Right renal cortex interstitium (tissue), 3 donors: ENCODE data around the gene ST6GAL1. TPM values are rescaled to one million over a fixed set of nuclear protein-coding genes. Genes with fewer than 3 reads are reported as not detected.

Experiments used
- DNase-seq, 3 donors: peaks; one replicate each; pipeline ENCODE4 v3.0.0-alpha.2; 2013; ENCODE audit warnings: low read depth in 3 of 3, low spot score in 2 of 3
- polyA plus RNA-seq, 3 donors: library from polyadenylated mRNA; unstranded; fragments of 120-200 nt; gene quantifications; one replicate each; pipeline ENCODE4 v1.2.1, GENCODE V29; 2013; ENCODE audit not compliant: insufficient read length in 3 of 3

The ST6GAL1 gene
- polyA plus RNA-seq, 3 donors, result 65.8 to 81.0 (median 72.8) TPM

DNA sequence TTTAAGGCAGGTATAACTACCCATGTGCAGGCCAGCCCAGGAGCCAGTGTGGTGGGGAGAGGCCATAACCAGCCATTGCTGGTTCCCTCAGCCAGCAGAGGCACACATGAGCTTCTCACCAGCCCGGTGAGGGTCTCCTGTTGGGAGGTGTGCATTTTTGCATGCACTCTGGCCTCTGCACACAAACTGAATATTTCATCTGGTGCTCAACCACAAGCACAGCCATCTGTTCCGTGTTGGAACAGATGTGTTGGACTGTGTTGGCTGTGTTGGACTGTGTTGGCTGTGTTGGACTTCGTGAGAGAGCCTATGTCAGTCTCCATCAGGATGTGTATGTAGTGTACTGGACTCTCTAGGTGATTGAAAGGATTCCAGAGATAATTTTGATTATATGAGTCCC is 141.8 kb downstream of the ST6GAL1 start:
- DNase-seq, result no peak

GRCh38 chr3:187072511-187072910 is 142.2 kb downstream of the ST6GAL1 start:
- DNase-seq, result no peak

GRCh38 chr3:187073581-187074098 is 143.3 kb downstream of the ST6GAL1 start:
- DNase-seq, result no peak

GRCh38 chr3:187074846-187075245 is 144.5 kb downstream of the ST6GAL1 start:
- DNase-seq, result no peak

GRCh38 chr3:187076297-187076696 is 146.0 kb downstream of the ST6GAL1 start:
- no peak for DNase-seq

DNA sequence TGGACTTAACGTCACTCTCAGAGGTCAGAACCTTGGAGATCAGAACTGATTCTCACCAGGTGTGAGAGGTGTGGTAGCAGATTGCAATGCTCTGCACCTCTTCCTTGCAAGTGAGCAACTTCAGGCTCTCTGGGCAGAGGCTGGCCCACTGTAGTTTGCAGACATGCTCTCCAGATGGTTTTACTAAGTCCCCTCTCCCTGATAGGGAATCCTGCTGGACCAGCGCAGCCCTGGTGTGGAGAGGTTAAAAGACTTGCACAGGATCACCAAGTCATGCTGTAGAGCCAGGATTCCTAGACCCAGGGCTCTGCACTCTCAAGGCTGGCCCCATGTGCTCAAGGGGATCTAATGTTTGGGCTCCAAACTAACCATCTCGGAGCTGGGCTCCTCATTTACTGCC is 146.8 kb downstream of the ST6GAL1 start:
- no peak for DNase-seq

DNA sequence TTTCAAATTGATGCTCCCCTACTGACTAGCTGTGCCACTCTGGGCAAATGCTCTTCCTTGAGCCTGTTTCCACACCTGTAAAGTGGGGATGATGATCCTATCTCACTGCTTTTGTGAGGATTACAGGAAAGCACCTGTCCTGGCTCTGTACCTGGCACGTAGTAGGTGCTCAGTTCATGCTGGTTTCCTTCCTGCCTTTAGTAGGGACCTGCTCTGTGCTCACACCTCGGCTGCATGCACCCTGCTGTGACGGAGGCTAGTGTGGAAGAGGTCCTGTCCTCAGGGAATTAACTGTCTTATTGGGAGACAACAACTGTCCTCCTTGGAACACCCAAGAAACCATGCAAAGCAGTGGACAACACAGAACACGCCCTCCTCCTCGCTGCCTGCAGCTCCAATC is 147.2 kb downstream of the ST6GAL1 start:
- DNase-seq, result no peak

DNA sequence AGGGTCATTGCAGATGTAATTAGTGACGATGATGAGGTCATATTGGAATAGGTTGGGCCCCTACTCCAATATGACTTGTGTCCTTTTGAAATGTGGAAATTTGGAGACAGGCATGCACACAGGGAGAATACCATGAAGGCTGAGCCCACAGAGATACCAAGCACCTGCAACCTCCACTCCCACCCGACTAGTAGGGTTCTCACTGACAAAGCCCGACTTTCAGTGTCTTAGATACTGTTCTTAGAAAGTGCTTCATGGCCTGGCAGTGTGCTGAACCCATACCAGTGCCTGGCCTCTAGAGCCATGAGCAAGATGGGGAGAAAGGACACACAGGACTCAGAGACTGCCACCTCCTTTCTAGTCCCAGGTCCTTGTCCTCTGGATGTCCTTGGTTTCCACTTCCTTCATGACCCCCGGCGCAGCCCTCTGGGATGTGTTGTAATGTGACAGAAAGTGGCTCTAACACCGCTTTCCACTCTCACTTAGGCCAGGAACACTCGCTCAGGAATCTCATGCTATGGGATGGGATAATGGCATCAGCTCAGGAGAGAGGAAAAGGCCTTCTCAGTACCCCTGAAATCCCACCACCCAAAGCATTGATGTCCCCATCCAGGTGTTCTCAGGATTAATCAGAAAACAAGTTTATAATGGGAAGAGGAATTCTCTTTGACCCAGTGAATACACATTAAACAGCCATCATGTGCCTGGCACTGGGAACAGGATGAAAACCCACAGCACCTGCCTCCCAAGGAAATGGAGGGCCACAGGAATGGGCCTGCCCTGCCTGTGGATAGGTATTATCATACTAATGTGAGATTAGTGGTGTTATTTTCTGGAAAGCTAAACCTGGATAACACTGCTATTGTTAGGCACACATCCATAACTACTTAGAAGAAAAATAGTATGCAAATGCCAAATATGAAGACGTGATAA is 149.0 kb downstream of the ST6GAL1 start:
- no peak for DNase-seq

GRCh38 chr3:187080799-187081450 is 150.6 kb downstream of the ST6GAL1 start:
- DNase-seq, result no peak

- DNase-seq, result no peak
Measured at GRCh38 chr3:187082758-187083375, 152.5 kb downstream of the ST6GAL1 start.

GRCh38 chr3:187084126-187084525 is 153.8 kb downstream of the ST6GAL1 start:
- no peak for DNase-seq

DNA sequence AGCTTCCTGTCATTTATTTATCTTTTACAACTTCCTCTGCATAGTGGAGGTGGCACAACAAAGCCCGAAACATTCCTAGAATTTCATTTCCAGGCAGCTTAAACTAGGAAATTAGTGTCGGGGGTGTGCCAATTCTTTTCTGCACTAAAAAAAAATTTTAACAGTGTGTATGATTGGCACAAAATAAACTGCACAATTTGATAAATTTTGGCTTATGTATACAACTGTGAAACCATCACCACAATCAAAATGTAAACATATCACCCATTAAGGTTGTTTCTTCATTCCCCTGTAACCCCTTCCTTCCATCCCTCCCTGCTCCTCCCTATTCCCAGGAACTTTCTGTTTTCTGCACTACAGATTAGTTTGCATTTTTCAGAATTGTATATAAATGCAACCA is 154.3 kb downstream of the ST6GAL1 start:
- no peak for DNase-seq

DNA sequence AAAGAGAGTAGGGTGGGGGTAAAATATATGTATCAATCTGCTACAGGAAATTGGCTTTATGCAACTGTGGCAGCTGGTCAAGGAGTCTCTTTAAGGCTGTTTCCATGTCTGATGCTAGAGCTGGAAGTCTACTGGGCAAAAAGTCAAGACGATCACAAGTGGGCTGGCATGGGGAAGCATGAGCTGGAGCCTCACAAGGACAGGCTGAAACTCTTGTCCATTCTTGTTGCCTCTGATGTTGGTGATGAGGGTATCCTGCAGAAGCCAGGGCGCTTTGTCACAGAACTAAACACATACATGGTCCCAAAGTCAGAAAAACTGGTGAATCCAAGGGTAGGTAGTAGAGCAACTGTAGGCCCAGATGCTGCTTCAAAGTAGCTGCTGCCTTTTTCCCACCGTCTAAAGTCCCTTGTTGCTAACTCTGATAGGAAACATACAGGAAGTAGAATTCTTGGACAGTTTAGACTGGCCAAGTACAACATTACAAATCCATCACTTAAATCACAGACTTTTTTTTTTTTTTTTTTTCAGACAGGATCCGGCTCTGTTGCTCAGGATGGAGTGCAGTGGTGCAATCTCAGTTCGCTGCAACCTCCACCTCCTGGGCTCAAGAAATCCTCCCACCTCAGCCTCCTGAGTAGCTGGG is 154.8 kb downstream of the ST6GAL1 start:
- DNase-seq, result no peak

GRCh38 chr3:187085933-187086332 is 155.6 kb downstream of the ST6GAL1 start:
- DNase-seq, result no peak

- DNase-seq, result no peak
Measured at GRCh38 chr3:187086831-187087230, 156.5 kb downstream of the ST6GAL1 start.

DNA sequence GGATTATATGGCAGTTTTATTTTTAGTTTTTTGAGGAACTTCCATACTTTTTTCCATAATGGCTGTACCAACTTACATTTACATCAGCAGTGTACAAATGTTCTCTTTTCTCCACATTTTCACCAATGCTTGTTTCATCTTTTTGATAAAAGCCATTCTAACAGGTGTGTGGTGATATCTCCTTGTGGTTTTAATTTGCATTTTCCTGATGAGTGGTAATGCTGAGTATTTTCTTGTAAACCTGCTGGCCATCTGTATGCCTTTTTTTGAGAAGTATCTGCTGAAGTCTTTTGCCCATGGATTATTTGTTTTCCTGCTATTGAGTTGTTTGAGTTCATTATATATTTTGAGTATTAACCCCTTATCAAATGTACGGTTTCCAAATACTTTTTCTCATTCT is 158.4 kb downstream of the ST6GAL1 start:
- no peak for DNase-seq

- no peak for DNase-seq
Measured at GRCh38 chr3:187093320-187093719, 163.0 kb downstream of the ST6GAL1 start.

GRCh38 chr3:187098923-187099512 is 168.7 kb downstream of the ST6GAL1 start:
- DNase-seq, result no peak

DNA sequence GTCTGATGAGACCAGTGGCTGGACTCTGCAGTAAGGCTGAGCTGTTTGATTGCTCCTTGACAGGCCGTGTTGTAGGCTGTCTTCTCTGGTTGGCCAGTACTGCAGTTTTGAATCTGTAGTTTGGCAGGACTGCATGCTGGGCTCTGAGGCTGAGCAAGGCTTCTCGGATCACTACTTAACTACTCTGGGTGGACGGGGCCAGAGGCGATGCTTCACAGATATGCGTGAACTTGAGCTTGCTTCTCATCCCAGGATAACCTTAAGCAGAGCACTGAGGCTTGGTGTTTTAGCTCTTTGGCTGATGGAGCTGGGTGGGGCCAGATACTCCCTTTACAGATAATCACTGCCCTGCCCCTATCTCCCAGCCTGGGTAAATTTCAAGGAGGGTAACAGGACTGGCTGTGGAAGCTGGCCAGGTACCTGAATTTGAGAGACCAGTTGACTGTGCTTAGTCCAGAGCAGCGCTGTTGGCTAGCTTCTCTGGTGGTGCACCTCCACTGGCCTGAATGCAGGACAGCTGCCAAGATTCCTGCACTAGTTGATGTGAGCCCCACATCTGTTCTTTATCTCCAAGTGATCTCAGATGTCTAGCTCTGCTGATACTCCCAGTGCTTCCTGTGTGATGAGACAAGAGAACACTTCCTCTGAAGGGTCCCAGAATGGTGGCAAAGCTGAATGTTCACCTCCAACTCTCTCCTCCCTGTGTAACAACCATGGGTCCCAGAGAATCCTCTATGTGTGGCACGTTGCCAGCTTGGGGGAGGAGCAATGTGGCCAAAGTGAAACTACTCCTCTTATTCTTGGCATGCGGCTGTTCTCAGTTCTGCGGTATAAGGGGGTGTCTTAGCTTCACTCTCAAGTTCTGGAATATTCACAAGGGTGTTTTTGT is 171.1 kb downstream of the ST6GAL1 start:
- peak; percentile 23 to 37 (median 36) for DNase-seq
